Measurements from ENCODE around the gene ZFYVE27.

ZFYVE27 gene

GRCh38 chr10:97773096-97773495 is 36.2 kb downstream of the ZFYVE27 start:
- DNase-seq: no peak
- 0 out of 2 replicates have a peak, but pooled peaks cover 3% of the 10 kb centered on the region for H4K20me1 ChIP-seq (ENCODE audit: insufficient read depth, low read length)
- H2AFZ ChIP-seq (ENCODE audit: low read depth, low read length): no peak overlapping the region
- no peaks in the 10 kb centered on the region for H3K27me3 ChIP-seq (ENCODE audit: insufficient read depth, low read length, poor library complexity)
- H3K27ac ChIP-seq (ENCODE audit: low read length): no peak overlapping the region
- H3K4me3 ChIP-seq (ENCODE audit: low read depth in 1 of 2, low read length in 2 of 2): no peak overlapping the region
- H3K4me2 ChIP-seq (ENCODE audit: insufficient read depth, low read length): no peak overlapping the region
- H3K9me3 ChIP-seq (ENCODE audit: insufficient read depth, low read length, severe bottlenecking): no peaks in the 10 kb centered on the region
- TF ChIP-seq EZH2 (IDR thresholded peaks at IDR 0.05; ENCODE audit: borderline replicate concordance, low read depth, low read length, severe bottlenecking) (no peak), CTCF (IDR thresholded peaks at IDR 0.05; ENCODE audit: borderline replicate concordance, extremely low read depth, low read length, poor library complexity, severe bottlenecking) (no peak)
- H3K79me2 ChIP-seq (ENCODE audit: insufficient read depth, low read length): no peaks in the 10 kb centered on the region
- no peak overlapping the region for H3K9ac ChIP-seq (ENCODE audit: low read depth, low read length)
- no peaks in the 10 kb centered on the region for H3K36me3 ChIP-seq (ENCODE audit: insufficient read depth, low read length)
- no peak for ATAC-seq (ENCODE audit: insufficient read depth, low read depth)
- no peaks in the 10 kb centered on the region for H3K4me1 ChIP-seq (ENCODE audit: insufficient read depth, low read length)

- DNase-seq (no peak), ATAC-seq (ENCODE audit: insufficient read depth, low read depth) (no peak)
- no peak overlapping the region for H3K4me3 ChIP-seq (ENCODE audit: low read depth in 1 of 2, low read length in 2 of 2)
- H3K27ac ChIP-seq (ENCODE audit: low read length): no peak overlapping the region
- no peak overlapping the region for H2AFZ ChIP-seq (ENCODE audit: low read depth, low read length)
- H3K4me1 ChIP-seq (ENCODE audit: insufficient read depth, low read length): no peaks in the 10 kb centered on the region
- no peak overlapping the region for H3K4me2 ChIP-seq (ENCODE audit: insufficient read depth, low read length)
- no peak overlapping the region for H3K9ac ChIP-seq (ENCODE audit: low read depth, low read length)
- TF ChIP-seq EZH2 (IDR thresholded peaks at IDR 0.05; ENCODE audit: borderline replicate concordance, low read depth, low read length, severe bottlenecking) (no peak), CTCF (IDR thresholded peaks at IDR 0.05; ENCODE audit: borderline replicate concordance, extremely low read depth, low read length, poor library complexity, severe bottlenecking) (no peak)
- no peaks in the 10 kb centered on the region for H4K20me1 ChIP-seq (ENCODE audit: insufficient read depth, low read length)
- no peaks in the 10 kb centered on the region for H3K36me3 ChIP-seq (ENCODE audit: insufficient read depth, low read length)
- H3K27me3 ChIP-seq (ENCODE audit: insufficient read depth, low read length, poor library complexity): no peaks in the 10 kb centered on the region
- no peaks in the 10 kb centered on the region for H3K79me2 ChIP-seq (ENCODE audit: insufficient read depth, low read length)
- no peaks in the 10 kb centered on the region for H3K9me3 ChIP-seq (ENCODE audit: insufficient read depth, low read length, severe bottlenecking)
These were observed 37.9 kb downstream of the ZFYVE27 start for GRCh38 chr10:97774811-97775294.

GRCh38 chr10:97777143-97777542 is 40.2 kb downstream of the ZFYVE27 start:
- Histone ChIP-seq H3K27ac (ENCODE audit: low read length) (no peak overlapping the region), H3K36me3 (ENCODE audit: insufficient read depth, low read length) (no peaks in the 10 kb centered on the region), H3K4me3 (ENCODE audit: low read depth in 1 of 2, low read length in 2 of 2) (no peak overlapping the region), H3K4me1 (ENCODE audit: insufficient read depth, low read length) (peaks cover 8% of the 10 kb centered on the region), H3K79me2 (ENCODE audit: insufficient read depth, low read length) (no peaks in the 10 kb centered on the region), H3K9ac (ENCODE audit: low read depth, low read length) (no peak overlapping the region), H3K9me3 (ENCODE audit: insufficient read depth, low read length, severe bottlenecking) (no peaks in the 10 kb centered on the region), H3K27me3 (ENCODE audit: insufficient read depth, low read length, poor library complexity) (no peaks in the 10 kb centered on the region), H3K4me2 (ENCODE audit: insufficient read depth, low read length) (no peak overlapping the region), H2AFZ (ENCODE audit: low read depth, low read length) (no peak overlapping the region), H4K20me1 (ENCODE audit: insufficient read depth, low read length) (no peaks in the 10 kb centered on the region)
- DNase-seq: no peak
- TF ChIP-seq EZH2 (IDR thresholded peaks at IDR 0.05; ENCODE audit: borderline replicate concordance, low read depth, low read length, severe bottlenecking) (no peak), CTCF (IDR thresholded peaks at IDR 0.05; ENCODE audit: borderline replicate concordance, extremely low read depth, low read length, poor library complexity, severe bottlenecking) (no peak)
- no peak for ATAC-seq (ENCODE audit: insufficient read depth, low read depth)
